GM21360 (cell line): ENCODE results near the gene AKIRIN2.

Source experiments
- ATAC-seq: cut with Tn5 transposase; IDR thresholded peaks from one replicate; pipeline ENCODE4 v1.9.1; 2021; ENCODE audit warnings: mild to moderate bottlenecking, moderate library complexity; ENCODE audit not compliant: unreplicated experiment

Gene AKIRIN2

DNA sequence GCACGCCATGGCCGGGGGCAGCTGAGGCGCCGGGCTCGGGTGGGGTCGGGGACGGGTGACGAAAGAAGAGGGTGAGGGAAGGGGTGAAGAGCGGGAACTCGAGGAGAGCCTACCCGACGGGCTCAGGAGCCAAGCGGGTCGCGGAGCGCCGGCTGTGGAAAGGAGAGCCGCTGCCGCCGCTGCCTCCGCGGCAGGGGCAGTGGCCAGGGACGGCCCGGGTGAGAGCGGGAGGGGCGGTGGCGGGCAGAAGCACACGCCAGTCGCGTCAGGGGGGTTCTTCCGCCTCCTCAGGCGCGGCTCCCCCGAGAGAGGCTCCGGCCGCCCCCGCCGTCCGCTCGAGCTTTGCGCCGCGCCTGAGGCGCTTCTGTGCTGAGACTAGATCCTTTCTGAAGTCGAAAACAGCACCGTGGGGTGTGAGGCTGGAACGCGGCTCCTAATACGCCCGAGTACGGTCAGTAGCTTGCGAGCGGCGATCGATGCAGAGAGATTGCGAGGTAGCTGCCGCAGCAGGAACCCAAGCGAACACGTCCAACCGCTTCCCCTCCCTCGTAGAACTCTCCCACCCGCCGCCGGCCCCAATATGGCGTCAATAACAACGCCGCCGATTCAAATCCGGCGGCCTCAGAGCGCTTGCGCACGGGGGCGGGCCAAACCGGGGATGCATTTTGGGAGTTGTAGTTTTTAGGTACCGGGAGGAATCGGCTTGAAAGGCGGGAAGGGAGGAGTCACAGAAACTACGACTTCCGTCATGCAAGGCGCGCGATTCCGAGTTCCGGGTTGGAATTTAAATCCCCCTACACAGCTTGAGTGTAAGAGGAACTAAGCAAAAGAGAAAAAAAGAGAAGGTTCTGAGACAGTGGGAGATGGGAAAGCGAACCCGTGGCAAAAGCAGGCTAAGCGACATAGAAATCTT is at the start of gene AKIRIN2:
TSS of gene AKIRIN2 (minus strand) at position 558 of the 913 bp plus-strand sequence. CDS start at position 9, 549 bp downstream.
- peak; percentile 65 for ATAC-seq

DNA sequence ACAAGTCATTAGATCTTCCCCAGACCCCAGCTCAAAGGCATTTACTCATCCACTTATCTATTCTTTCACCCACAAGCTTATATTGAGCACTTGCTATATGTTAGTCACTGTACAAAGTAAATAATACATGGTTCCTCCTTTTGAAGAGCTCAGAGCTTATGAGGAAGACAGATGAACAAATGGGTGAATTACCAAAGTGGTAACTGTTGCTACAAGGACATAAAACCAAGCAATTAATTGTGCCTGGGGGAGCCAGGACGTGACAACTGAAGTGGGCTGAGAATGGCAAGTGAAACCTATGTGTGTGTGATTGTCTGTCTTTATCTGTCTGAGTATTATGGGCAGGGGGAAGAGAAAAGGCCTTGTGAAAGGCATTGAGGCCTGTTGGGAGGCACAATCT is 45.6 kb upstream of the AKIRIN2 start:
- ATAC-seq = no peak

DNA sequence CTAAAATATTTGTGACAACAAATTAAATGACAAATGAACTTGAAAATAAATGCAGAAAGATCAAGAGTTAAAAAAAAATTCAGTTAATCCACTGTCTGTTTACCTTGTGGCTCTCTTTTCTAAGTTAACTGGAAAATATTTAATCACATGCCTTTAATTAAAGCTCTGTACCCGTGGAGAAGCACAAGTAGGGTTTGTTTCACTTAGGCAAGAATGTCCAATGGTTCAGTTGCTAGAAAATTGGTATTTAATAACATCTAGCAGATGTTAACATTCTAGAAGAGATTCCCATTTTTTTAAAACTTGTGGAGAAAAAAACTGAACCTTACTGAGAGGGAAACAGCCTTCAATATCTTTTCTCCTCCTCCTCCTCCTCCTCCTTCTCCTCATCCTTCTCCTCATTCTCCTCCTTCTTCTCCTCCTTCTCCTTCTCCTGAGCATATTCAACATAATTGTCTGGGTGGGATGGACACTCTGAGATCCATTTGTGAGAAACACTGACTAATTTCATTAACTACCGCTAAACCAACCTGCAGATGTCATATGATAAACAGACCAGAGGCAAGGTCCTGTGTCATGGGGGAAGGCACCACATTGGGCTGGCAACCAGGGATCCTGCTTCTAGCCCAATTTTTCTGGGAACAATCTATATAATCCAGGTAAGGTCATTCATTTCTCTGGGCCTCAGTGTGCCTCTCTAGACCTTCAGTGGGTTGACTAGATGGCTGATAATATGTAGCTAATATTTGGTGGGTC is 44.1 kb upstream of the AKIRIN2 start:
- ATAC-seq = no peak

DNA sequence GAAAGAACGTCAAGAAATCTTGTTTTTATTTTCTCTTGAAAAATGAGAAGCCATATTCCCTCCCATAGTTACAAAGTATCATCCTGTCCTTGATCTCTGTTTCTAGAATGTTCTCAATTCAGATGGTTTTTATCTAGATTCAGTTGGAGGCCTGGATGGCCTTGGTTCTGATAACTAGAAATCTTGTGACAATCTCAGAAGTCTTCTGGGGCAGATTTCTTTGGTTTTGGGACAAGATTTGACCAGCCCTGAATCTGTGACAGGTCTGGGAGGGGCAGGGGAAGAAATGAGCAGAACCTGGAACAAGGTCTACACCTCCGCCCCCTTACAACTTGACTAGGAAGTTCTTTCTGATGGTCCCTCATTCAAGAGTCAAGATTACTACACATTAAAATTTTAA is 41.4 kb upstream of the AKIRIN2 start:
- ATAC-seq = no peak

DNA sequence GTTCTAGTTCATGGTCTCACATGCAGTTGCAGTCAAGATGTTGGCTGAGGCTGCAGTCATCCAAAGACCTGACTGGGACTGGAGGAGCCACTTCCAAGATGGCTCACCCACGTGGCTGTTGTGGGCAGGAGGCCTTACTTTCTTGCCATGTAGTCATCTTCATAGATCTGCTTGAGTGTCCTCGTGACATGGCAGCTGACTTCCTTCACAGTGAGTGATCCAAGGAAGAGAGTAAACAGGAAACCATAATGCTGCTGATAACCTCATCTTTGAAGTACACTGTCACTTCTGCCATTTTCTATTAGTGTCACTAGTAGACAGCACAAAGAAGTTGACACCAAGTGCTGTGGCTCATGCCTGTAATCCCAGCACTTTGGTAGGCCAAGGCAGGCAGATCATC is 40.1 kb upstream of the AKIRIN2 start:
- peak; percentile 58 for ATAC-seq

DNA sequence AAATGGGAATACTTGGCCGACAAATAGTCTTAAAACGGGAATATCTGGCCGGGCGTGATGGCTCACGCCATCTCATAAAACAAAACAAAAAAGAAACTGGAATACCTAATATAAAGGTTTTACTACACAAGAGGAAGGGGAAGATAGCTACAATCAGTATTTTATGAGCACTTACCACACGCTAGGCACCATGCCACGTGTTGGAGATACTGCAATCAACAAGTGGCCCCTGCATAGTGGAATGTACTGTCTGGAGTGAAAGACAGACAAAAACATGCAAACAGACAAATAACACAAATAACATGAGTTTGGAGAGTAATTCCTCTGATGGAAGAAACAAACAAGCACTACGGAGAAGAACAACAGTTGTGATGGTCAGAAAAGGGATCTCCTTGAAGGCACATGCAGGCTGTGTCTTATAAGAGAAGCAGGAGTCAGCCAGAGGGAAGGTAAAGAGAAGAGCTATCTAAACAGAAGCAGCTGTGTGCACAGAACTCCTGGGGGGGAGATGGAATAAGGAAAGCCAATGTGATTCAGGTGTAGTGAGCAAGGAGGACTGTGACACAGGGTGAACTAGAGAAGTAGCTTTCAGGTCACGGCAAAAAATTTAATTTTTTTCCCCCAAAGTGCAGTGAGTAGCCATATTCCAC is 39.1 kb upstream of the AKIRIN2 start:
- no peak for ATAC-seq

DNA sequence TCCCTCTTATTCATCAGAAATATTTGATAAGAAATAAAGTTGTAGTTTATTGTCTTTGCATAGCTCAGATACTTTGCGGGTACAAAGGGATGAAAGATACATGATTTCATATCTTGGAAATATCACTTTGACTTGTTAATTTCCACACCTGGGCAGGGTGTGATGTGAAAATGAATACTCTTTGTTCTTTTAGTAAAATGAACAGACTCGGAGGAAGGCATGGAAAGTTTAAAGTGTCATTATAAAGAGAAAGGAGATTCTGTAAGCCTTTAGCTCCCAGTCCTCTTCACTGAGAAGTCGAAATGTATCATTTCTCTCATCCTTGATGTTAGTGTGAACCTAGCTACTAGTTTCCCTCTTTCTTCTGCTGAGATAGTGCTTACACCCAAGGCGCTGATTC is 36.7 kb upstream of the AKIRIN2 start:
- ATAC-seq = no peak

DNA sequence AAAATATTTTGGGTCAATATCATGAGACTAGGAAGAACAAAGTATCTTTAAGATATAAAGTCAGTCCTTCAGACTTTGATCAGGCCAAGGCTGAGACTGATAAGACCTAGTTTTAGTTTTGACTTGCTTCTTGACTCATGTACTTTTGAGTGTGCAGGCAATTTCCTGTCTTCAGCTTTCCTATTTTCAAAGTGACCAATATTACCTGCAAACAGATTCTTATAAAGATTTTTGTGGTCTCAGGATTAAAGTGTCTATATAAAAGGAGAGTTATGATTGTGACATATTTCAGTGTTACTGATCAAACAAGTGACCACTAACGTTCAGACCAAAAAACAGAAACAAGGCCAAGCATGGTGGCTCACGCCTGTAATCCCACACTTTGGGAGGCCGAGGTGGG is 36.0 kb upstream of the AKIRIN2 start:
- no peak for ATAC-seq

DNA sequence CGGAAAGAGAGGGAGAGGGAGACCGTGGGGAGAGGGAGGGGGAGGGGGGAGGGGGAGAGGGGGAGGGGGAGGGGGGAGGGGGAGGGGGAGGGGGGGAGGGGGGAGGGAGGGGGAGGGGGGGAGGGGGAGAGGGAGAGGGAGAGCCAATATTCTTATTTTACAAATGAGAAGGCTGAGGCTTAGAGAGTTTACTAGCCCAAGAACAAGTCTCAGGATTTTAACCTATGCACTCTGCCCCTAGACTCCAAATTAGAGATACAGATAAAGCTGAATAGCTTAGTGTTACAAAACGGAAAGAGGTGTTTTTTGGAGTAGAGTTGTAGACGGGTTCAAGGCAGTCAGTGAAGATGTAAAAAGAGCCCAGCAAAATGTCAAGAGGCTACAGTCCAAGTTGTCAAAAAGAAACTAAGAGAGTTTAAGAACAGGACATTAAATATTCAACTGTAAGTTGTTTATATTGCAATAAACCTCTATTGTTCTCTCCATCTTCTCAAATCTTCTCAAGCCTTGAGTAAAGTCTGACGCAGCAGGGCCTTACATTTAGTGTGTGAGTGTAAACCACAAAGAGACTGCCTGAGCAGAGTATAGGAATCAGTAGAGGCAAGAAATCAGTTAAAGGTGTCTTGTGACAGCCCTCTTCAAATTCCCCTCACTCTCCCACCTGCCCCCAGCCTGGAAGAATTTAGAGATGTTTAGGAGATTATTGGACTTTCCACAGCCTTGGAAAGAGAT is 34.9 kb upstream of the AKIRIN2 start:
- no peak for ATAC-seq

DNA sequence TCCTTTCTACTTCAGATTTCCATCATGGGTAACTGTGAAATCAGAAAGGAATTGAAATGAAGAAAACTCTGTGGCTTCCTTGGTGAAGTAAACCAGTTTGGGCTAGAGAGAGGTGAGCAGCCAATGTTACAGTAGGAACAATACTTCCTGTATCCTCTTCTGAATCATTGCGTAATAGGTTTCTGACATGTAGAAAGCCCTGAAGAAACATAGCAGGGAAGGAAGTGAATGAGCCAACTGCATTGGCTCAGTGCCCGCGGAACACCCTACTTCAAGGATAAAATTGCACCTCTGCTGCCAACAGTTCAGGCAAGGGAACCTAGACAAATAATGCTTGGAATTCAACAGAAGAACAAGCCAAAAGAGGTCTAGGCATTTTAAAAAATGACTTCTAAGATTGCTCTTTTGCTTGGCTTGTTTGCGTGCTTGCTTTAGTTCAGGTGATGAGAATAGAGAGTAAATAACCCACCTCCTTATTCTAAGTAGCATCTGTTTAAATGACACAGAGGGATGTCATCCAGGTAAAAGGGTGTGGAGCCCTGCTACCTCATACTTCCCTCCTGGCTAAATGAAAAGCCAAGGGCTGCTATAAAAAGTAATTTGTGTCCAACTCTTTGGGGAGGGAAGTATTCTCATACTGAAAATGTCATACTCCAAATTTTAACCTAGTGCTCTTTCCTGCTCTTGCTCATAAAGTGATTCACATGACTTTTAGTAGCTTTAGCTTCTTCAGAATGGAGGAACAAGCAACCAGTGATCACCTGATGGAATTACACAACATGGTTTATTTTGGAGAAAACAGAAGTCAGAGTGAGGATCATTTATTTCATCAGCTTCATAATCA is 30.0 kb upstream of the AKIRIN2 start:
- peak; percentile 78 for ATAC-seq

DNA sequence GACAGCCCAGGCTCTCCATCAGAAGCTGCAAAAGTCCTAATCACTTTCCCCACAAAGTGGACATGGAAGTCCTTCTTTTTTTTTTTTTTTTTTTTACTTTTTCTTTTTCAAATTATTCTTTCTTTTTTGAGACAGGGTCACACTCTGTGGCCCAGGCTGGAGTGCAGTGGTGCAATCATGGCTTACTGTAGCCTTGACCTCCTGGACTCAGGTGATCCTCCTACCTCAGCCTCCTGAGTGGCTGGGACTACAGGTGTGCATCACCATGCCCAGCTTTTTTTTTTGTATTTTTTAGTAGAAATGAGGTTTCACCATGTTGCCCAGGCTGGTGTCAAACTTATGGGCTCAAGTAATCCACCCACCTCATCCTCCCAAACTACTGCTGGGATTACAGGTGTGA is 29.0 kb upstream of the AKIRIN2 start:
- ATAC-seq = no peak

DNA sequence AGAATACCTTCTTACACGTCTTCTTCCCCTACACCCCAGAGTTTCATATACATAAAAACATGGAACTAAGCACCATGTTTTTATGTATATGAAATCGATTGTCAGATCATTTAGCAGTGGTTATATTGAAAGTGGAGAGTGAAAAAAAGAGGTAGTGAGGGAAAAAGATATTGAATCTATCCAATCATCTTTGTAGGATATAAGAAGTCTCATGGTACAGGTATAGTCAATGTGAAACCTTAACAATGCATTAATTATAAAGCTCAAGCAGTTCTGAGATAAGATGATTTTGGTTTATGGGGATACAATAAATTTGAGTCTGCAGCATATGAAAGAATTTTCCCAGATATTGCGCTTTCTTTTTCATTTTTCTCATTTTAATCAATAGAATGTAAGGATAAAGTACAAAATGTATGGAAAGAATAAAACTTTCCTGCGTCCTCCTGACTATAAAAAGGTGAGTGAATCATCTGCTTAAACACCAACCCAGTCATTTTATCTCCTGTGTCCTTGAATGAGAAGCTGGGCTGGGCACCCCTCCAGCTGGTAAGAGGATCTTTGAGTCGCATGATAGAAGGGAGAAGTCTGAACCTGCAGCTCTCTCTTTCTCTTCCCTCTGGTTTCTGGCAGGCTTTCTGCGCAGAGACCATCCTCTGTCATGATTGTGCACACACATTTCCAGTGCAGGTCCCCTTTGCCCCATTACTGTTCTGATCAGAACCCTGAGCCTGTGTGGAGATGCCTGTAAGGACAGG is 28.1 kb upstream of the AKIRIN2 start:
- no peak for ATAC-seq

DNA sequence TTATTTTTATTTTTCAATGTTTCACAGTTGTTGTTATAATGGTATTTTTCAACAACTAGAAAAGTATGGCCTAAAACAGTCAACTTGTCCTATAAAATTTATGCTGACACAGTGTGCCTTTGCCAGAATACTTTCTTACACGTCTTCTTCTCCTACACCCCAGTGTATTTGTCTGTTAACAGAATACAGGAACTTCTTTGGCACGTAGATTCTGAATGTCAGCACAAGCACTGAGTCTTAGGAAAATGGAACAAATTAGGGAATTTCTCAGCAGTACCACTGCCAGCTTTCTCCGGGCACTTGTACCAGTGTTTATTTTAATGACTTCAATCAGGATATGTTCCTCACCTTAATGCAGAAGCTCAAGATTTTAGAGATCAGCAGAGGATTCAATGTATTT is 26.7 kb upstream of the AKIRIN2 start:
- ATAC-seq = no peak

DNA sequence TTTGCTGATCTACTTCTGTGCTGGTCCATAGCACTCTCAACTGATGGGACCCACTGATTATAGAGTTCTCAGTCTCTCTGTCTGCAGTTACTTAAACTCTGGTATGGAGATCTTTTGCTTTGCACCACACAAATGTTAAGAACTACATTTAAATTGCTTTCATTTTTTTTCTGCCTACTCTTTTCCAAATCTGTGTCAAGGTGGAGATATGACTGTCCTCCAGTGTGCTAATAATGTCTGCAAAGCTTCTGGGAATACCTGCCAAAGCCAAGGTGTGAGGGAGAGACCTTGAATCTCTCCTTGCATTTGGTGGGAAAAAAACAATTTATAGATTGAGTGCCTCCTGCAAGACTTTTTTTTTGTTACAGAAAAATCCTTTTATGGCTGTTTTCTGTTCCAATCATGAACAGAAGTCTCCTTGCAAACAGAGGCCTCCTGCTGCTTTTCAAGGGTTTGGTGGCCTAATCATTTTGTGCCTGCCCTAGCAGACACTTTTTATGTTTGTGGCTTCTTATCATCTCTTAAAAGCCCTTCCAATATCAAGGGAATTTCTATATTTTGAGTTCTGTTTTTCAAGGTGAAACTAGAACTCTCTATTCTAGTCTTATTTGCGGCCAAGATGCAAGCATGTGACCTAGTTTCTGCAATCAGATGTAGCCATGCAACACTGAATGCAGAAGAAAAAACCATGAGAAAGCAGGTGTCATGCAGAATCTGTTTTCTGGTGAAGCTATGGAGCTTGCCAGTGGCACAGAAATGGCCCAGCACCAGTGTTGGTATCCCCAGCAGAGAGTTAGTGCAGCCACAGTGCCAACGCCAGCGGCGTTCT is 23.2 kb upstream of the AKIRIN2 start:
- ATAC-seq = peak; percentile 82

DNA sequence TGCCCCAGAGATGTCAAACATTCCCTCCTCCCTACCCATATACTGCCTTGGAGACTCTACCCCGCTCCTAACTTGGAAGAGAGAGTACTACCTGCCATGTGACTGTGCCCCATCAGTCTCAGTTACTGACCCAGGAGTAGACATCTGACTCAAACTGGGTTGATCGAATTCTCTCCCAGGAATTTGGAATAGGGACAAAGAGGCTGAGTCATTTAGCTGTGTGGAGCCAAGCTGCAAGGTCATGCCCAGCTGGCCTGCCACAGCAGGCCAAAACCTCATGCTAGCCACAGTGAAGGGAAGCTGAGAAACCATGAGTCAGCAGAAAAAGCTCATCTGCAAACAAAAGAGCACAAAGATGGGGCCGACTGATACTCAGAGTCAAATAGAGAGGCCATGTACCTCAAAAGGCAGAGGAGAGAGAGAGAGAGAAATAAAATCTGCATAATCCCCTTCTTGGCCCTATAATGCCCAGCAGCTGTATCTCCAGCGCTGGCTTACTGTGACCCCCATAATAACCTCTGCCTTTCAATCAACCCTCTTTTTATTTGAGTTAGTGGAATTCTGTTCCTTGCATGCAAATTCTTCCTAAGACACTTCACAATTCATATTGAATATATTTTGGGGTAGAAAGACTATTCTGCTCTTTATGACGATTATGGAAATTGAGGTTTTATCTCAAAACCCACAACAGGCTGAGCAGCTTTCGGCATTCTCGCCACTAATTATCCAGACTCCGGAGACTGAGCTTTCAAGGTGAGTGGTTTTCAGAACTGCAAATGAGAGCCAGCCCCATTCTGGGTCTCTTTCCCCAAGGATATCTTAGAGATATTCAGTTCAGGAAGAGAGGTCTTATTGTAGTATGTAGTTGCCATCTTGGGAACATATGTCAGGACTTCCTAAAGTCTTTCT is 21.4 kb upstream of the AKIRIN2 start:
- no peak for ATAC-seq

DNA sequence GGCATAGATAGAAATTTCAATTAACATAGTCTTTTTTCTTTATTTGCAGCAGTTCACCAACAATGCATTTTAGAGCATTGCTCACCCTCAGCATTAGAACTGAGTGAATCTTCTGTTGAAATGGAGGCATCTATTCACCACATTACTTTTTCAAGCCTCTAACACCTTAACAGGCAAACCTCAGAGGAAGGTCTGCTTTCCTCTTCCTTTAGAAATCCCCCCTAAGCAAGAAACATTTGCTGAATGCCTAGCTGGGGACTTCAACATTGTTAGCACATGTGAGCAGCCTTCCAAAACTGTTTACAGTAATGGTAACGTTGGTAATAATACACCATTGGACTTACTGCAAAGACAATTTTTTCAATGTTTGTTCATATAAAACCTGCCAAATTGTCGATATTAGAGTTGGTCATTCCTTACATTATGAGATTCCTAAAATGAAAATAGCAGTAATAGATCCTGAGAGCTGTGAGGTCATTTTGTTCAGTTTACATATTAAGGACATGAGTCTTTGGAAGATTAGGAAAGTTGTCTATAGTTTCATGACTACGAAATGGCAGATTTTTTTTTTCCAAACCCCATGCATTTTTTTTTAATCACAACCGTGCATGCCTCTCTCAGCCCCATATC is 20.6 kb upstream of the AKIRIN2 start:
- no peak for ATAC-seq

DNA sequence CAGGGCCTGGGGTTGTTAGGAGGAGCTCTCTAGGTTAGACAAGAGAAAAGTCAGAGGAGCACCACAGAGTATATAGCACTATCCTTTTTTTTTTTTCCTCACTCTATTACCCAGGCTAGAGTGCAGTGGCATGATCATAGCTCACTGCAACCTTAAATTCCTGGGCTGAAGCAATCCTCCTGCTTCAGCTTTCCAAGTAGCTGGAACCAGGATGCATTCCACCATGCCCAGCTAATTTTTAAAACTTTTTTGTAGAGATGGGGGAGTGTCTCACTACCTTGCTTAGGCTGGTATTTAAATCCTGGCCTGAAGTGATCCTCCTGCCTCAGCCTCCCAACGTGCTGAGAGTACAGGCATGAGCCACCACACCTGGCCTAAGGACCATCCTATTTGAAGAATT is 19.3 kb upstream of the AKIRIN2 start:
- no peak for ATAC-seq
